Measurements from ENCODE around the gene ZNRF3.

The ZNRF3 gene

DNA sequence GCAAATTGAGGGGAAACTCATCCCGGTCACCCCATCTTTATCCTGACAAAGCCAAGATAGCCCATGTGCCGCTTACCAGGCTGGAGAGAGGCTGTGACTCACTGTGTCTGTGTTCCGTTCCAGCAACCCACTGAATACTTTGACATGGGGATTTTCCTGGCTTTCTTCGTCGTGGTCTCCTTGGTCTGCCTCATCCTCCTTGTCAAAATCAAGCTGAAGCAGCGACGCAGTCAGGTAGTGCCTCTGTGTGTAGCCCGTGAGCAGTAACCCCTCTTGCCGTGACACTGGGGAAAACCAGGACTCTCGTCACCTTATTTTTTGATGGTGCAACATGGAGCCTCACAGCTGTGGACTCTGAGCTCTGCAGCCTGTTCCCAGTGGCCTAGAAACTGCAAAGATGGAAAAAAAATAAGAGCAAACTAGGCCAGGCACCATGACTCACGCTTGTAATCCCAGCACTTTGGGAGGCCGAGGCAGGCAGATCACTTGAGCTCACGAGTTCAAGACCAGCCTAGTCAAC lies 161.3 kb downstream of the ZNRF3 start:
- DNase-seq, result no peak

DNA sequence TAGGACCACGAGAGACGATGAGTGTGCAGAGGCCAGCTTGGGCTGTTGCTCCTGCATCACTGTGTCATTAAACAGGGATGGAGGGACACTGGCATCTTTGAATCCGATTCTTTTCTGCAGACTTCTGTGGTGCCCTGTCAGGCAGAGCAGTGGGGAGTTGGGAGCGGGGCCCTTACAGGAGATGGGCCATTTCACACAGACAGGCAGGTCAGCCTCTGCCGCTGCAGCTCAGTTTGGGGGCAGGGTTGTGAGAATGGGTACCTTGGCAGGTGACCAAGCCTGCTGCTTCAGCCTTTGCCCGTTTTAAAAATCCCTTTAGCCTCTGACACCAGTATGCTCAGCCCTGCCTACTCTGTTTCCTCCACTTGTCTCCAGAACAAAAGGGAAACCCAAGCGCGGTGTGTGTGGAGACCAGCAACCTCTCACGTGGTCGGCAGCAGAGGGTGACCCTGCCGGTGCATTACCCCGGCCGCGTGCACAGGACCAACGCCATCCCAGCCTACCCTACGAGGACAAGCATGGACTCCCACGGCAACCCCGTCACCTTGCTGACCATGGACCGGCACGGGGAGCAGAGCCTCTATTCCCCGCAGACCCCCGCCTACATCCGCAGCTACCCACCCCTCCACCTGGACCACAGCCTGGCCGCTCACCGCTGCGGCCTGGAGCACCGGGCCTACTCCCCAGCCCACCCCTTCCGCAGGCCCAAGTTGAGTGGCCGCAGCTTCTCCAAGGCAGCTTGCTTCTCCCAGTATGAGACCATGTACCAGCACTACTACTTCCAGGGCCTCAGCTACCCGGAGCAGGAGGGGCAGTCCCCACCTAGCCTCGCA lies 165.7 kb downstream of the ZNRF3 start:
- DNase-seq, result no peak

DNA sequence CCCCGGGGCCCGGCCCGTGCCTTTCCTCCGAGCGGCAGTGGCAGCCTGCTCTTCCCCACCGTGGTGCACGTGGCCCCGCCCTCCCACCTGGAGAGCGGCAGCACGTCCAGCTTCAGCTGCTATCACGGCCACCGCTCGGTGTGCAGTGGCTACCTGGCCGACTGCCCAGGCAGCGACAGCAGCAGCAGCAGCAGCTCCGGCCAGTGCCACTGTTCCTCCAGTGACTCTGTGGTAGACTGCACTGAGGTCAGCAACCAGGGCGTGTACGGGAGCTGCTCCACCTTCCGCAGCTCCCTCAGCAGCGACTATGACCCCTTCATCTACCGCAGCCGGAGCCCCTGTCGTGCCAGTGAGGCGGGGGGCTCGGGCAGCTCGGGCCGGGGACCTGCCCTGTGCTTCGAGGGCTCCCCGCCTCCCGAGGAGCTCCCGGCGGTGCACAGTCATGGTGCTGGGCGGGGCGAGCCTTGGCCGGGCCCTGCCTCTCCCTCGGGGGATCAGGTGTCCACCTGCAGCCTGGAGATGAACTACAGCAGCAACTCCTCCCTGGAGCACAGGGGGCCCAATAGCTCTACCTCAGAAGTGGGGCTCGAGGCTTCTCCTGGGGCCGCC lies 166.4 kb downstream of the ZNRF3 start:
- no peak for DNase-seq

DNA sequence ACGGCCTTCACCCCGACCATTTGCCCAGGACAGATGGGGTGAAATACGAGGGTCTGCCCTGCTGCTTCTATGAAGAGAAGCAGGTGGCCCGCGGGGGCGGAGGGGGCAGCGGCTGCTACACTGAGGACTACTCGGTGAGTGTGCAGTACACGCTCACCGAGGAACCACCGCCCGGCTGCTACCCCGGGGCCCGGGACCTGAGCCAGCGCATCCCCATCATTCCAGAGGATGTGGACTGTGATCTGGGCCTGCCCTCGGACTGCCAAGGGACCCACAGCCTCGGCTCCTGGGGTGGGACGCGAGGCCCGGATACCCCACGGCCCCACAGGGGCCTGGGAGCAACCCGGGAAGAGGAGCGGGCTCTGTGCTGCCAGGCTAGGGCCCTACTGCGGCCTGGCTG lies 167.1 kb downstream of the ZNRF3 start:
- no peak for DNase-seq

DNA sequence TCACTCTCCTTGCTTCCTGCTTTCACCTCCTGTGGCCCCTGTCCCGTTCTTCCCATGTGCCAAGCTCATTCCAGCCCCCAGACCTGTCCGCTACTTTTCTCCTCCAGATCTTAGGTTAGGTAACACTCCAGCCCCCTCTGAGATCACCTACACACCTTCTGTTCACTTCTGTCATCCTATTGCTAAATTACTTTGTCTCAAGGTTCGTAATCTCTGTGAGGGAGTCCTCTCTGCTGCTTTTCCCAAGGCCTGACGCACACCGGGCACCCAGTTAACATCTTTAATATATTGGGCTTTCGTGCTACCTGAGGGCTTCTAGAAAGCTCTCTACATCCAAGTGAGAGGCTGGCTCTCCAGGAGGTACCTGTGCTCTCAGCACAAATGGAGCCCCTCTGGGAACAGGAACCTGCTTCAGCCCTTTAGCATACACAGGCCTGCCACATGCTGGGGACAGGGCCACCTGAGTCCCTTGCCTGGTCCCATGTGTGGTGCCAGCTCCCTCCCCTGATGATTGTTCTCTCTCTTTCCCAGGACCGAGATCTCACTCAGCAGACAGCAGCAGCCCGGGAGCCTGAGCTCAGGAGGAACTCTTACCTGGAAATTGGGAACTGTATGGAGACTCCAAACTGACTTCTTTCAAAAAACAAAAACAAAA lies 169.8 kb downstream of the ZNRF3 start:
- DNase-seq, result no peak

DNA sequence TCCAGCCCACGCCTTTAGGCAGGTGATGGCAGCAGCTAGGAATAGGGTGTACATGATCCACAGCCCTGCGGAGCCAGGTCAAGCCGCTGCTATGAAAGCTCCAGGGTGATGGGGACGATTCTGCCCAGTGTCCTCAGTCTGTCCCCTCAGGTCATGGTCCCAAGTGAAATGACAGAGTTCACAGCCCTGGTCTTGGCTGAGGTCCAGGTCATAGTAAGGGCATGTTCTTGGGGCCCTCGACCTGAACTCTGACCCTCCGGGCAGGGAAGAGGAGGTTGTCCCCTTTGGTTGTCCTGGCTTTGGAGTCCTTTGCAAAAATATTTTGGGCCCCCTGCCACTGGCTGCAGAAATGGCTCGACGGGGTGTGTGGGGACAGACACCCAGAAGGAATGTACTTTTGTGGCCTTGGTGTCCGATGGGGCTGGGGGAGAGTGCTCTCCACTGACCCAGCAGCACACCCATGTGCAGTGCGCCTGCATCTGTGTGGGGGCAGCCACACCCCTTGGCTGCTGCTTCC lies 170.9 kb downstream of the ZNRF3 start:
- no peak for DNase-seq

DNA sequence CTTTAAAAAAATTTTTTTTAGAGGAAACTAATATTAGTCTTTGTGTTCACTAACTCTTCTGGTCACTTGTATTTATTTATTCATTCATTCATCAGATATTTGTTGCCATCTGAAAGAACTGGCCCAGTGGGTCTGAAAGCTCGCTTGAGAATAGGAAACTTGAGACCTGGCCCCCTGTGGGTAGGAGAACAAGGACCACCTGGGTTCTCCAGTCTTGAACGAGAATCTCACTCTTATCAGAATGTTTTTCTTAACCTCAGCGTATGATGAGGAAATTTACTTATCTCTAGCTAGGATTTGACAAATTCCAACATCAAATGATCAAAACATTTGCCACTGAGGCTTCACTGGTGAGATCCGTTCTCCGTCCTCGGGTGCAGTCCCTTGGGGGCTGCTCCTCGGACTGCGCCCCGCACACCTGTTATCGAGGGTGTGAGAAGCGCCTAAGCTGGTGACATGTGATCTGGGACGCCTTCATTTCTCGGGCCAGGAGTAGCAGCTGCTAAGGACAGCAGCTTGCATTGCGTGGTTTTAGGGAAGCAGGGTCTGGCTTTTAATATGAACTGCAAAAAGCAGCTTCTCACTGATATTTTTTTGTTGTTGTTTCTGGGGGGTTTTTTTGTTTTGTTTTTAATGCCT lies 171.9 kb downstream of the ZNRF3 start:
- DNase-seq, result no peak

DNA sequence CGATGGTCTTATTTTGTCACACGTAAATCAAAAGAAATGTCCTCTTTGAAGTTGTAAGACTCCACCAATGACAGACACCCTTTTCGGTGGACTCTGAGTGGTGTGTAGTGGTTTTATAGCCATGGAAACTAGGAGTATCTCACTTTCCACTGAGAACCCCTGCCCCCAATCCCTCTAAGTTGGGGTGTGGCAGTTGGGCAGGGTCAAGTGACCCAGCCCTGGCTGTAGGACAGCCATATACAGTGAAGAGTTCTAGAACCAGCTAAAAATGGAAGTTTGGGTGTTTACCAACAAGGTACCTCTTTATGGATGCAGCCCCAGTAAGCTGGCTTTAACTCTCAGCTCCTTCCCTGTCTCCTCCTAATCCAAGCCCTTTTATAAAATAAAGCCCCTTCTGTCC lies 173.1 kb downstream of the ZNRF3 start:
- no peak for DNase-seq

DNA sequence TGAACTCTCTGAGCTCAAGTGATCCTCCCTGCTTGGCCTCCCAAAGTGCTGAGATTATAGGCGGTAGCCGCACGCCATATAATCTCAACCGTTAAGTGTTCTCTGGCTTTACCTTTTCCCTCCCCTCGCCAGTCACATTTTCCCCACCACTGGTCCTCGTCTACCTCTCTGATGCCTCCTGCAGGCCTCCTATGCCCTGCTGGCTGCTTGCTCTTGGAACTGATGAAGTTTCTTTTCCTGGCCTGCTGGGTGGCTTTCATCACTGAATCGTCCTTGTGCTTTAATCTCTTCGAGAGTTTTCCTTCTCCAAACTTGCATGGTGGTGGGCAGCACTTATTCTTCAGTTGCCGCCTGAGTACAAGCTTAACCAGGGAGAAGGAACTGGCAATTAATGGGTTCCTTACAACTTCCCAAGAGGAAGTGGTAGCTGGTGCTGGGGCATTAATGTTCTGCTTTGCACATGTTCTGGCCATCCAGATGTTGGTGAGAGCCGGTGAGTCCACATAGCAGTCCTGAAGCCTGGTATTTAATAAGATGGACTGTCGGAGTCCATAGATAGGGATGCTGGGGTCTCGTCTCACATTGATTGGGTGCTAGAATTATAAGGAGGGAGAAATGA lies 177.0 kb downstream of the ZNRF3 start:
- no peak for DNase-seq

DNA sequence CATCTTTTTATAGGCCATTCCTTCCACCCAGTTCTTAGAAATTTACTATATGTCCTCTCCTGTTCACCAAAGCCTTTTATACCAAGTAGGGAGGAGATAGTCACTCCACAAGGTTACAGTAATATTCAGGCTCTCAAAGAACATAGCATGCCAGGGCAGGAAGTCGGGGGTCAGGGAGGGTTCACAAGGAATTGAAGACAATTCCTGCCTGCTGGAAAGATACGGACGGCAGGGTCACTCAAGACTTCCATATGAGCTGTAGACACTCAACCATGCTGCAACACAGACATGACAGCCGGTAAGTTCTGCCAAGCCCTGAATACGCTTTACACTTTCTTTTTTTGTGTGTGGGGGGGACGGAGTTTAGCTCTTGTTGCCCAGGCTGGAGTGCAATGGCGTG lies 177.6 kb downstream of the ZNRF3 start:
- no peak for DNase-seq

DNA sequence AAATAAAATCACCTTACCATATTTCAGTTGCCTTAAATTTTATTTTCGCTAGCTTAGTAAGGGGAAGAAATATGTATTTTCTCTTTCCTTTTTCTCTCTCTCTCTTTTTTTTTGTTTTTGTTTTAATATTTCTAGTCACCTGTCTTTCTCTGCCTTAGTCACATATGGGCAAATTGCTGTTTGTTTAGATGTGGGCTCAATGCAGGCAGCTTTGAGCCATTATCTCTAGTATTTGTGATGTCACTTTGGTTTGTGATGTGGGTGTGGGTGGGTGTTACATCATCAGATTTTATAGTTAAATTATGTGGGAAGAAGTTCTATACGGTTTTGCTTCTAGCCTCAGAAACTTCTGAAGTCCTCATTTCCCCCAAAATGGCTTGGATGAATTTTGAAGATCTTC lies 178.4 kb downstream of the ZNRF3 start, which contains the start of gene C22orf31:
Gene C22orf31 (minus strand): TSS at position 59 of the 400 bp plus-strand sequence. CDS start 39 bp downstream, at position 20.
- DNase-seq, result no peak

DNA sequence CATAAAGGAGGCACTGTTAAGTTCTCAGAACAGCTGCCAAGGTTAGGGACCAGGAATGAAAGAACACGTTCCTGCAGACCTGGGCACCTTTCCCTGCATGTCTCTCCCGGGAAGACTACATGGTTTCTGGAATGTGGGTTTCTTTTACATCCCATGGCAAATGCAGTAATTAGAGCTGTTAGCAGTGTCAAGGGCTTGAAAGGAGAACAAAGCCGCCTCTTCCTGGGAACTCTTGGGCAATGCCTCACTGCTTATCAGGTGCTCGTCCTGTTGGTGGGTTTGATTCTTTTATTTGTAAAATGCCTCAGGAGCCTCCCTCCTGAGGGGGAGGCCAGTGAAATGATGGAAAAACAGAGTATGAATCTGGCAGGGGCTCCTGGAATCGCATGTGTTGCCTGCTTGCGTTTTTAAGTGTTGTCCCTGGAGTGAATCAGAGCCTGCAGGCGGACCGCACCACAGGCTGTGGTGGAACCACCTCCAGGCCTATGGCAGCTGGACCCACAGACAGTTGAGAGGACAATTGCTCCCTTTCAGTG lies 179.0 kb downstream of the ZNRF3 start:
- DNase-seq, result no peak

DNA sequence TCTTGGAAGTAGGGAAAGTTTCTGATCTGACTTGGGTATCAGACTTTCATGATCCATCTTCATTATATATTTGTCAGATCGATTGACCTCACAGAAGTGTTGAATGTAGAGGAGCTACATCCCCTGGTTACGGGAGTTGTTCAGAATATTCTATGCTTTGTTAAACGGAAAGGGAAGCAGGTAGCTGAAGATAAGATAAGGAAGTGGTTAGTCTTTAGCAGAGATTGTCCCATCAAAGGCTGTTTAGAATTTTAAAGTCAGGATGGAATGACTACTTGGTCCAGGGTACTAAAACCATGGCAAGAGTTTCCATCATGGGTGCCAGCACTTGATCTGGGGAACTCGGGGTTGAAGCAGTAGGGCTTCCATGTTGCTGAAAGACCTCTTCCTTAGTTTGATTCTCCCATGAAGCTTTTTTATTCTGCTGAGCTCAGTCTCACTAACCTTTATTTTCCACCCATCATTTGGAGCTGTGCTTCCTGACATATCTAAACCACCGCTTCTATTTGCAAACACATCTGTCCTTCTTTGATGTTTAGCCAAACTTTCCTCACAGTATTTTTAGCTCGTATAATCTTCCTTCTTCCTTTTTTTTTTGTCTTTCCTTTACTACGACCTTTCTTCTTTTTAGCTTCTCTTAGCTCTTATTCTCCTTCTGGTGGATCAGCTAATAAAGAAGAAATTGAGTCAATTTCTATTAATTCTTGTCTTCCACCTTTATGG lies 182.3 kb downstream of the ZNRF3 start:
- no peak for DNase-seq

DNA sequence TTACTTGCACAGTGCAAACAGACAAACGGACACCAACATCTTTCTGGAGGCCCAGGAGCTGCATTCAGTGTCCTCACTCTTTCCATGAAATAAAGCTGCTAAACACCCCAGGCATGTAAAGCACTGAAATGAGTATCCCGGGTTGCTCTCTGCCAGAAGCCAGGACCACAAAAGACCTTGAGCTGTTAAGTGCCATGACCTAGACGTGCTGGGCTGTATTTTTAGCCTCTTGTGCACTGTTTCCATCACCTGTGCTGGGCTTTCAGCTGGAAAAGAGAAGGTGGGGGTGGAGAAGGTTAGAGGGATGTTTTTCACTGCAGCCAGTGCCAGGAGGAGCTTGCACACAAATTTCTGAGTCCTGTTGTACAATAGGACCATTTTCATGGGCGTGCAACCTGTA lies 186.1 kb downstream of the ZNRF3 start:
- DNase-seq, result no peak

DNA sequence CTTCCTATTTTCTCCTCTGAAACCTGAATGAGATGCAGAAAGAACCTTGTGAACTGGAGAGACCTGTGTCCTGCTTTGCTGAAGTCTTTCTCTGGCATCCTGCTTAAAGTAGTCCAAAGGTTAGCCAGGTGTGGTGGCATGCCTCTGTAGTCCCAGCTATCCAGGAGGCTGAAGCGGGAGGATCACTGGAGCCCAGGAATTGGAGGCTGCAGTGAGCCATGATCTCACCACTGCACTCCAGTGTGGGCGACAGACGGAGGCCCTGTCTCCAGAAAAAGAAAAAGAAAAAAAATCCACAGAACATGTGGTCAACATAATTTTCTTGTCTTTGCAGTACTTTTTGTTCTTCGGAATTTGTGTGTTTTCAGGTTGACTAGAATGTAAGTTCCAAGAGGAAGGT lies 187.1 kb downstream of the ZNRF3 start:
- no peak for DNase-seq

DNA sequence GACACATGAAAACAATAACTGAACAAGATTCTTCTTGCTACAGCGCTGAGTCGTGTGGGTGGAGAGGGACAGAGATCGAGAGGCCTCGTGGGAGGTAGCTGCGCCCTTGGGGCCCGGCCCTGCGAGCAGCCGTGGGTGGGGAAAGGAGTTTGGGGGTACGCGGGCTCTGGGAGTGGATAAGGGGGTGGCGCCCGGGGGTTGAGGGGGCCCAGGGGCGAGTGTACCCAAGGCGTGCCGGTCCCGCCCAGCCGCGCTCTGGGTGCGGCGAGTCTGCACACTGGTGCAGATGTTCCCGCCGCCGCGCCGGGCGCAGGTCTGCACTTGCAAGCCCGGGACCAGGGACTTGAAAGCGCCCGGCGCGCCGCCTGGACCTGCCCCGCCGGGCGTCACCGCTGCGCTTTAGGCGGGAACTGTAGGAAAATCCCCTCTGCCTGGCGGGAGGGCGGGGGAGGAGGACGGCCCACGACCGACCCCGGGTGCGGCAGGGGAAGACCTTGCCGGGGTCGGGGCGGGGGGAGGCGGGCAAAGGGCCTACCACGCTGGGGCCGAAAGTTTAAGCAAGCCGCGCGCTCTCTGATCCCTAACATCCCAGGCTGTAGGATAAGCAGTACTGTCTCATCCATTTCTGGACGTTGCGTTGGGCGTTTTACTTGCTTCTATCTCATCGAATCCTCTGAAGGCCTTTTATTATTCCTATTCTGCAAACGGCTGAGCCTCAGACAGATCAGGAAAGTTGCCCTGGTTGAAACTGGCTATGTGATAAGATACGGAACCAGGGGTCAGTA lies 188.1 kb downstream of the ZNRF3 start:
- DNase-seq, result peak; percentile 65

DNA sequence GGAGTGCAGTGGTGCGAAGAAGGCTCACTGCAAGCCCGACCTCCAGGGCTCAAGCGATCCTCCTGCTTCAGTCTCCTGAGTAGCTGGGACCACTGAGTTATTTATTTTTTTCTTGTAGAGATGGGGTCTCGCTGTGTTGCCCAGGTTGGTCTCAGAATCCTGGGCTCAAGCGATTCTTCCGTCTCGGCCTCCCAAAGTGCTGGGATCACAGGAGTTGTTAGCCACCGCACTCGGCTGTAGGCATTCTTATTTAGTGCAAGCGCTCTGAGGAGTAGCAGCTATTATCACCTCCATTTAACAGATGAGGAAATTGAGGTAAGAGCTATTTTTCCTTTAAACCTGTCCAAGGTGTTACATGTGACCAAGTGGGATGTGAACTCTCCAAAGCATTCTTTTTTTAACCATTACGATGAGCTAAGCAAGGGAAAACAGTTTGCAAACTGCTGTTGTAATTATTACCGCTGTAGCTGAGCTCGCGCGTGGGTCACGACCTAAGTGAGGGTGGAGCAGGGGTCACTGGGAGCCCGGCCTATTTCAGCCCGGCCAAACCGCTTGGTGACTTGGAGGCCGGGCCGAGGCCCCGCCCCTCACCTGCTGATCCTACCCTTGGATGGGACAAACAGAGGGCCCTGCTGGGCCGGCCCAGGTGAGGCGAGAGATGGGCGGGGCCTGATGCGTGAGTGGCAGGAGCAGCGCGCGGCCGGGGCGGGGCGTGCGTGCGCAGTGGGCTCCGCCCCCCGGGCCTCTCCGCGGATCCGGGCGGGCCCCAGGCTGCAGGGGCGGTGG lies 189.0 kb downstream of the ZNRF3 start:
- peak; percentile 83 for DNase-seq

DNA sequence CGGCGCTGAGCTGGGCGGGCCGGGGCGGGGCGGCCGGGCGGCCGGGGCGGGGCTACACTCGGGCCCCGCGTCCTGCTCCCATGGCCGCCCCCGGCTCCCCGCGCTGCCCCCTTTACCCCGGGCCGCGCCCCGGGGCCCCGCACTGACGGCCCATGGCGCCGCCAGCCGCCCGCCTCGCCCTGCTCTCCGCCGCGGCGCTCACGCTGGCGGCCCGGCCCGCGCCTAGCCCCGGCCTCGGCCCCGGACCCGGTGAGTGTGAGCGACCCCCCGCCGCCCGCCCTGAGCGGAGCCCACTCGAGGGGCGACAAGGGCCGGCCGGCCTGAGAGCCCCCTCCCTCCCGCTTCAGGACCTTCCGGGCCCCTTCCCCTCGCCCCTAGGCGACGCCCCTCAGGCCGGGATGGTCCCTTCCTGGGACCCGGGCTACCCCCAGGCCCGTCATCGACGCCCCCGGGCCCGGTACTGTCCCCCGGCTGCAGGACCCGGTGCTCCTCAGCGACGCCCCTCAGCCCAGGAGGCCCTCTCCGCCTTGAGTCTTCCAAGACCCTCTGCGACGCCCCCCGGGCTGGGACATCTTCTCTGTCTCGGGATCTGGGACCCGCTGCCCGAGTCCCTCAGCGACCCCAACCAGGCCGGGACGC lies 189.7 kb downstream of the ZNRF3 start, which contains the start of gene KREMEN1:
Gene KREMEN1 (plus strand): TSS at position 57 of the 639 bp plus-strand sequence. CDS start 96 bp downstream, at position 153.
- no peak for DNase-seq

DNA sequence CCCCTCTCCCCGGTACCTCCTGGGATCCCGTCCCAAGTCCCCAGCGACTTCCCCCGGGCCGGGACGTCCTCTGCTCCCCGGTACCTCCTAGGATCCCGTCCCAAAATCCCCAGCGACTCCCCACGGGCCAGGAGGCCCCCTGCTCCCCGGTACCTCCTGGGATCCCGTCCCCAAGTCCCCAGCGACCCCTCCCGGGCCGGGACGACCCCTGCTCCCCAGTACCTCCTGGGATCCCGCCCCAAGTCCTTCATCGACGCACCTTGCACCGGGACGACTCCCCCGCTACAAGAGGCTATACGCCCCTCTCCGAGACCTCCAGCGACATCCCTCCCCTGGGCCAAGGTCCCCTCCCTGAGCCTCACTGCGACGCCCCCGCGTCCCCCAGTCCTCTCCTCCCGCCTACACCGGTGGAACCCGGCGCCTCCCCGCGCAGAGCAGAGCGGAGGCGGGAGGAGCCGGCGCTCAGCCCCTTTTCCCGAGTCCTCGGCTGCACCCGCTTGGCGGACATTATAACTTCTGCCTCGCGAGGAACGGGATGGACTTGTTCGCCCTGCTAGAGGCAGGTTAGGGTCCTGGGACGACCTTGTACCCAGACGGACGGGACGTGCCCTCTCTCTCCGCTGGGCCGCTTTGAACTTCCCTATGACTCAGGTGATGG lies 190.4 kb downstream of the ZNRF3 start:
- DNase-seq, result peak; percentile 17
